OCI-LY7 (cell line): ENCODE data around the gene LUC7L3. TPM values are rescaled to one million over a fixed set of nuclear protein-coding genes. Genes with fewer than 3 reads are reported as not detected.

ENCODE experiments used
- BruUV-seq: library from RNA; stranded (reverse); fragments of 400-500 nt; replicated peaks from 2 replicates; lab custom pipeline; 2021; lab: Mats Ljungman, UMichigan
- CTCF ChIA-PET: fragments of 300-600 bp; sonication (Branson Sonifier 250); formaldehyde crosslinking; loops from one replicate; lab custom pipeline; 2022; ENCODE audit warnings: antibody characterized with exemption; ENCODE audit not compliant: unreplicated experiment; lab: Charles Lee
- POLR2A ChIA-PET: fragments of 300-600 bp; sonication (Branson Sonifier 250); formaldehyde crosslinking; loops from one replicate; lab custom pipeline; 2022; ENCODE audit warnings: antibody characterized with exemption; lab: Charles Lee
- DNase-seq: peaks from one replicate; pipeline ENCODE4 v3.0.0-alpha.2; 2015; ENCODE audit warnings: low spot score
- H2AFZ ChIP-seq: fragments of 200-600 bp; sonication (generic), shearing (Covaris generic); 2 replicates; pipeline ENCODE4 v1.6.1; 2014; ENCODE audit warnings: mild to moderate bottlenecking, antibody characterized with exemption, low read length, moderate library complexity
- H3K27ac ChIP-seq: fragments of 200-600 bp; sonication (generic); 2 replicates; pipeline ENCODE4 v1.5.1; 2014; ENCODE audit warnings: mixed run types, low read depth, mild to moderate bottlenecking, moderate library complexity, low read length, inconsistent platforms; ENCODE audit not compliant: poor library complexity, severe bottlenecking
- H3K36me3 ChIP-seq: fragments of 200-600 bp; sonication (generic); 2 replicates; pipeline ENCODE4 v1.6.1; 2014; ENCODE audit warnings: mild to moderate bottlenecking, antibody characterized with exemption, low read length, moderate library complexity, mixed read lengths; ENCODE audit not compliant: insufficient read depth
- H3K4me1 ChIP-seq: fragments of 200-600 bp; sonication (generic); 2 replicates; pipeline ENCODE4 v1.5.1; 2014; ENCODE audit warnings: mild to moderate bottlenecking, low read length; ENCODE audit not compliant: insufficient read depth, poor library complexity, severe bottlenecking
- H3K4me2 ChIP-seq: fragments of 200-600 bp; sonication (generic); 2 replicates; pipeline ENCODE4 v1.6.1; 2014; ENCODE audit warnings: mild to moderate bottlenecking, low read length
- H3K4me3 ChIP-seq: fragments of 200-600 bp; sonication (generic); 2 replicates; pipeline ENCODE4 v1.5.1; 2014; ENCODE audit warnings: mild to moderate bottlenecking, low read depth, low read length; ENCODE audit not compliant: poor library complexity, severe bottlenecking
- H3K79me2 ChIP-seq: fragments of 200-600 bp; sonication (generic); 2 replicates; pipeline ENCODE4 v1.6.1; 2016; ENCODE audit warnings: low read depth, mild to moderate bottlenecking, low read length, moderate library complexity, mixed read lengths; ENCODE audit not compliant: insufficient read depth
- H3K9me2 ChIP-seq: fragments of 200-600 bp; sonication (generic); 2 replicates; pipeline ENCODE4 v1.6.1; 2016; ENCODE audit warnings: mild to moderate bottlenecking, low read length, mixed read lengths; ENCODE audit not compliant: insufficient read depth
- H3K9me3 ChIP-seq: fragments of 200-600 bp; sonication (generic); 2 replicates; pipeline ENCODE4 v1.6.1; 2014; ENCODE audit warnings: mild to moderate bottlenecking, mixed run types, low read length, mixed read lengths
- H4K20me1 ChIP-seq: fragments of 200-600 bp; sonication (generic); 2 replicates; pipeline ENCODE4 v1.6.1; 2014; ENCODE audit warnings: mild to moderate bottlenecking, antibody characterized with exemption, low read length, moderate library complexity, mixed read lengths; ENCODE audit not compliant: insufficient read depth
- EZH2phosphoT487 ChIP-seq: fragments of 200-600 bp; sonication (generic); IDR thresholded peaks from 2 replicates; pipeline ENCODE4 v1.6.1; 2018; ENCODE audit warnings: low read depth, borderline replicate concordance, mild to moderate bottlenecking, mixed run types, antibody characterized with exemption, low read length, moderate library complexity, mixed read lengths
- intact Hi-C: fragments of 100-400 bp; cut with micrococcal nuclease; formaldehyde crosslinking; loops from one replicate; pipeline ENCODE4 v1.10.0; 2022; ENCODE audit not compliant: unreplicated experiment
- total RNA-seq, 2 experiments: library from RNA; depleted of rRNA in 1 of 2; stranded (reverse); fragments of >200 nt in 1 of 2; shearing (Covaris generic) in 1 of 2; gene quantifications; 2 replicates each; pipeline ENCODE4 v1.2.3, GENCODE V29; 2014 to 2022
- TF ChIP-seq, protein P1 (sequence below): fragments of 200-600 bp; sonication (generic); conservative IDR thresholded peaks from 2 replicates; pipeline ENCODE4 v1.5.1; 2014; ENCODE audit warnings: mild to moderate bottlenecking, antibody characterized with exemption, low read length, moderate library complexity, mixed read lengths

The LUC7L3 gene
- total RNA-seq, 2 experiments from 2014 or later, result 109 to 190 TPM

DNA sequence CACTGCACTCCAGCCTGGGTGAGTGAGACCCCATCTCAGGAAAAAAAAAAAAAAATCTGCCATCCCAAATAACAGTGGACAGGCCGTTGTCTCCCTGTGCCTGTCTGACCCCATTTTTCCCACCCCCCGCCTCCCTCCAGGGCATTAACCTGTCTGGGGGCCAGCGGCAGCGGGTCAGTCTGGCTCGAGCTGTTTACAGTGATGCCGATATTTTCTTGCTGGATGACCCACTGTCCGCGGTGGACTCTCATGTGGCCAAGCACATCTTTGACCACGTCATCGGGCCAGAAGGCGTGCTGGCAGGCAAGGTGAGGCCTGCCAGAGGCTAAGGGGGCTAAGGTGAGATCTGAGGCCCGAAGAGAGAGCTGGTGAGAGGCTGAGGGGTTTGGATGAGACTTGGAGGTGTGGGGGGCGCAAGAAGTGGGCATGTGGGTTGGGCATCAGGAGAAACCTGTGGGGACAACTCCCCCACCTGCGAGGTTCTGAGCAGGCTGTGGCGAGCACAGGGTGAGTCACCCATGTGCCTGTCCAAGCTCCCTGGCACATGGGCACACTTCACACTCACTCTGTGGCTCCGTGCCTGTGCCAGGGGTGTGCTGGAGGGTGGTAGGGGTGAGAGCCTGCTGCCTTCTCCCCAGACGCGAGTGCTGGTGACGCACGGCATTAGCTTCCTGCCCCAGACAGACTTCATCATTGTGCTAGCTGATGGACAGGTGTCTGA, 46.4 kb upstream of the LUC7L3 start:
- no peaks in the 10 kb centered on the region for H3K9me2 ChIP-seq
- H3K4me2 ChIP-seq, result no peak overlapping the region
- no peak overlapping the region for H2AFZ ChIP-seq
- no TSS peak for BruUV-seq
- no peaks in the 10 kb centered on the region for H3K9me3 ChIP-seq
- CTCF ChIA-PET, result no interaction called here
- no peak overlapping the region for H3K4me3 ChIP-seq
- POLR2A ChIA-PET, result no interaction called here
- no peaks in the 10 kb centered on the region for H3K79me2 ChIP-seq
- no peaks in the 10 kb centered on the region for H3K4me1 ChIP-seq
- no peaks in the 10 kb centered on the region for H3K36me3 ChIP-seq
- TF ChIP-seq, protein P1, sequence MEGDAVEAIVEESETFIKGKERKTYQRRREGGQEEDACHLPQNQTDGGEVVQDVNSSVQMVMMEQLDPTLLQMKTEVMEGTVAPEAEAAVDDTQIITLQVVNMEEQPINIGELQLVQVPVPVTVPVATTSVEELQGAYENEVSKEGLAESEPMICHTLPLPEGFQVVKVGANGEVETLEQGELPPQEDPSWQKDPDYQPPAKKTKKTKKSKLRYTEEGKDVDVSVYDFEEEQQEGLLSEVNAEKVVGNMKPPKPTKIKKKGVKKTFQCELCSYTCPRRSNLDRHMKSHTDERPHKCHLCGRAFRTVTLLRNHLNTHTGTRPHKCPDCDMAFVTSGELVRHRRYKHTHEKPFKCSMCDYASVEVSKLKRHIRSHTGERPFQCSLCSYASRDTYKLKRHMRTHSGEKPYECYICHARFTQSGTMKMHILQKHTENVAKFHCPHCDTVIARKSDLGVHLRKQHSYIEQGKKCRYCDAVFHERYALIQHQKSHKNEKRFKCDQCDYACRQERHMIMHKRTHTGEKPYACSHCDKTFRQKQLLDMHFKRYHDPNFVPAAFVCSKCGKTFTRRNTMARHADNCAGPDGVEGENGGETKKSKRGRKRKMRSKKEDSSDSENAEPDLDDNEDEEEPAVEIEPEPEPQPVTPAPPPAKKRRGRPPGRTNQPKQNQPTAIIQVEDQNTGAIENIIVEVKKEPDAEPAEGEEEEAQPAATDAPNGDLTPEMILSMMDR, result no peak
- TF ChIP-seq EZH2phosphoT487, result no peak
- intact Hi-C loops, result no loop called here
- no peaks in the 10 kb centered on the region for H4K20me1 ChIP-seq
- DNase-seq, result no peak
- H3K27ac ChIP-seq, result no peak overlapping the region

DNA sequence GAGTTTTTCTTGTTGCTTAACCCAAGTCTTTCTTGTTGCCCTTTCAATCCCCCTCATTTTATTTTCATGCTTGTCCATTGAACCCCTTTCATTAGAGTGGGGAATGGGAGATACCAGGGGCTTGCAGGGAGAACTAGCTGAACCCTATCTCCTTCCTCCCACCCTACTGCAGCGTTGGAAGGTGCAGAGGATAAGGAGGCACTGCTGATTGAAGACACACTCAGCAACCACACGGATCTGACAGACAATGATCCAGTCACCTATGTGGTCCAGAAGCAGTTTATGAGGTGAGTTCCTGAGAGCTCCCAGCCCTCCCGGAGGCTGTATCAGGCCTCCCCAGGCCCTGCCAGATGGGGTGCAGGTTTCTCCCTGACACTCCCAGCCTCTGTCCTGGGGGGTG, 44.2 kb upstream of the LUC7L3 start:
- H3K27ac ChIP-seq, result no peak overlapping the region
- intact Hi-C loops, result no loop called here
- H2AFZ ChIP-seq, result no peak overlapping the region
- H3K79me2 ChIP-seq, result no peaks in the 10 kb centered on the region
- TF ChIP-seq, protein P1, result no peak
- no peak for TF ChIP-seq EZH2phosphoT487
- DNase-seq, result no peak
- no peak overlapping the region for H3K4me2 ChIP-seq
- H3K9me2 ChIP-seq, result no peaks in the 10 kb centered on the region
- POLR2A ChIA-PET, result no interaction called here
- CTCF ChIA-PET, result no interaction called here
- no peaks in the 10 kb centered on the region for H3K36me3 ChIP-seq
- no peaks in the 10 kb centered on the region for H3K4me1 ChIP-seq
- H3K4me3 ChIP-seq, result no peak overlapping the region
- no peaks in the 10 kb centered on the region for H3K9me3 ChIP-seq
- BruUV-seq, result no TSS peak
- H4K20me1 ChIP-seq, result no peaks in the 10 kb centered on the region

DNA sequence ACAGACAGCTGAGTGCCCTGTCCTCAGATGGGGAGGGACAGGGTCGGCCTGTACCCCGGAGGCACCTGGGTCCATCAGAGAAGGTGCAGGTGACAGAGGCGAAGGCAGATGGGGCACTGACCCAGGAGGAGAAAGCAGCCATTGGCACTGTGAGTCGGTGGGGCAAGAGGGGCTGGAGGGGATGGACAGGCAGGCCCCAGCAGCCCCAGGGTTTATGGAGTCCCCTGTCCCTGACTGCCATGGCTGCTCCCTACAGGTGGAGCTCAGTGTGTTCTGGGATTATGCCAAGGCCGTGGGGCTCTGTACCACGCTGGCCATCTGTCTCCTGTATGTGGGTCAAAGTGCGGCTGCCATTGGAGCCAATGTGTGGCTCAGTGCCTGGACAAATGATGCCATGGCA, 43.8 kb upstream of the LUC7L3 start:
- Histone ChIP-seq H2AFZ (no peak overlapping the region), H3K4me3 (no peak overlapping the region), H3K79me2 (no peaks in the 10 kb centered on the region), H3K4me2 (no peak overlapping the region), H3K27ac (no peak overlapping the region), H3K4me1 (no peaks in the 10 kb centered on the region), H3K9me2 (no peaks in the 10 kb centered on the region), H3K36me3 (no peaks in the 10 kb centered on the region), H3K9me3 (no peaks in the 10 kb centered on the region), H4K20me1 (no peaks in the 10 kb centered on the region)
- ChIA-PET CTCF (no interaction called here), POLR2A (no interaction called here)
- TF ChIP-seq, protein P1, result no peak
- TF ChIP-seq EZH2phosphoT487, result no peak
- BruUV-seq, result no TSS peak
- intact Hi-C loops, result no loop called here
- no peak for DNase-seq
